Retinal pigment epithelial cell (primary cell): ENCODE measurements around the gene NSUN7.
"Not testable (repeated sequence)": the region's sequence is repeated elsewhere in the genome, so short reads cannot be mapped to it uniquely, and the experiment has no call there.

Source experiments
- DNase-seq: peaks from one replicate; pipeline ENCODE4 v3.0.0-alpha.2; 2010; ENCODE audit warnings: low read depth
- H3K4me3 ChIP-seq: 2 replicates; pipeline ENCODE4 v1.5.1; 2011; ENCODE audit warnings: mild to moderate bottlenecking, low read length, control low read depth, moderate library complexity
- TF ChIP-seq, protein P1 (sequence below): conservative IDR thresholded peaks from 2 replicates; pipeline ENCODE4 v1.5.1; 2011; ENCODE audit warnings: low read depth, low read length, control low read depth, inconsistent platforms

Gene NSUN7, protein sequence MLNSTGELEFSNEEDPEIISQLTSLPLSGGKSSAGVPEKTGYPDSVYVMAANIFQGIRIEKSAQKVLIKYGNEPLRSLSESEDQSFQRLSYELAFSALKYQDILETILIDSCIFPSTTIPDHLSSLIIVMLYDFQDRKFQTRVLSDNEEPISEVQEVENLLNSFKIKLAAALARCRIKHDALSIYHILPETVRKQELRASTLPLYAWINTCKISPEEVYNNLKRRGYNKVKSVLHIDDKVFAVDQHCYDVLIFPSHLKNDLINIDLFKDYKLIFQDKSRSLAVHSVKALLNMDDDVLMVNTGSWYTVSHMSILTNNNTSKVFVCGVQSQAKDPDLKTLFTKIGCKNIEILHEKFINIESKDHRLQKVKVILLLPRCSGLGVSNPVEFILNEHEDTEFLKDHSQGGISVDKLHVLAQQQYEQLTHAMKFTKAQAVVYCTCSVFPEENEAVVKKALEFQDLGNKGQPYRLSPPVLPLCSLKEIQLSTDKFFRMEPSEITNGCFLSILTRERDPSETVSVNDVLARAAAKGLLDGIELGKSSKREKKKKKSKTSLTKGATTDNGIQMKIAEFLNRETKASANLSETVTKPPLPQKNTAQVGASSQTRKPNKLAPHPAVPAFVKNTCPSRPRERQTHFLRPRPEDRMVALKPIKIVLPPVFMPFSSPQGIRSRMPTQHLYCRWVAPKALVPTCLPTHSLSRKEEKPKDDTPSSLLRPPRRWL

DNA sequence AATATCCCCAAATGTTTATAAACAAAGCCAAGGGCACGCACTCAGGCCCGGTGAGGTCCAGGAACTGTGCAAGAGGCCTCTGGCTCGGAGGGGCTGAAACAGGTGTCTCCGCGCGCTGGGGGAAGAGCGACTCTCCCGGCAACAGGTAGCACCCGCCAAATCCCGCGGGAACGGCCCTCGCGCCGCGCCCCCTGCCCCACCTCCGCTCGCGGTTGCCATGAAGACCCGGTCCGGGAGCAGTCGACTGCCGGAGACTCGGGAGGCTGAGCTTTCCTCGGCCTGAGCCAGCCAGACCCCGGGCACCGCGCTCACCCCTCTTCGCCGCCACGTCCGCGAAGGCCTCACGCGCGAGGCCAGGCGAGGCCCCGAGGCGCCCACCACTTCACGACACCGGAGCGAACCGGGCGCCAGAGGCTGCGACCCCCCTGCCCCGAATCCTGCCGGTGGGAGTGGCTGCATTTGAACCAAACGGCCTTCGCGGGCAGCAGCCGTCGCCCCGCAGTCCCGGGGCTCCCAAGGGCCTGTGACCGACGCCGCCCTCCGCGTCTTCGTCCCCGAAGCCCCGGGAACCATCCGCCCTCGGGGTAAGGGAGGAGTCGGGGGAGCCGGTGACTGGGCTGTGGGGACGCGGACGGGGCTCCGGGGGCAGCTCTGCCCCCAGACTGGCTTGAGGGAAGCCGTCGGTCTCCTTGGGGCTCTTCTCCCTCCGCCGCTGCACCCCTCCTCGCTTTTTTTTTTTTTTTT lies at the start of gene NSUN7:
Gene NSUN7 (plus strand): TSS at position 239 of the 744 bp plus-strand sequence. CDS start 739 bp downstream, outside the sequence.
- DNase-seq: no peak
- TF ChIP-seq, protein P1, sequence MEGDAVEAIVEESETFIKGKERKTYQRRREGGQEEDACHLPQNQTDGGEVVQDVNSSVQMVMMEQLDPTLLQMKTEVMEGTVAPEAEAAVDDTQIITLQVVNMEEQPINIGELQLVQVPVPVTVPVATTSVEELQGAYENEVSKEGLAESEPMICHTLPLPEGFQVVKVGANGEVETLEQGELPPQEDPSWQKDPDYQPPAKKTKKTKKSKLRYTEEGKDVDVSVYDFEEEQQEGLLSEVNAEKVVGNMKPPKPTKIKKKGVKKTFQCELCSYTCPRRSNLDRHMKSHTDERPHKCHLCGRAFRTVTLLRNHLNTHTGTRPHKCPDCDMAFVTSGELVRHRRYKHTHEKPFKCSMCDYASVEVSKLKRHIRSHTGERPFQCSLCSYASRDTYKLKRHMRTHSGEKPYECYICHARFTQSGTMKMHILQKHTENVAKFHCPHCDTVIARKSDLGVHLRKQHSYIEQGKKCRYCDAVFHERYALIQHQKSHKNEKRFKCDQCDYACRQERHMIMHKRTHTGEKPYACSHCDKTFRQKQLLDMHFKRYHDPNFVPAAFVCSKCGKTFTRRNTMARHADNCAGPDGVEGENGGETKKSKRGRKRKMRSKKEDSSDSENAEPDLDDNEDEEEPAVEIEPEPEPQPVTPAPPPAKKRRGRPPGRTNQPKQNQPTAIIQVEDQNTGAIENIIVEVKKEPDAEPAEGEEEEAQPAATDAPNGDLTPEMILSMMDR: no peak
- H3K4me3 ChIP-seq: peak within 1 kb of the TSS; percentile 85

DNA sequence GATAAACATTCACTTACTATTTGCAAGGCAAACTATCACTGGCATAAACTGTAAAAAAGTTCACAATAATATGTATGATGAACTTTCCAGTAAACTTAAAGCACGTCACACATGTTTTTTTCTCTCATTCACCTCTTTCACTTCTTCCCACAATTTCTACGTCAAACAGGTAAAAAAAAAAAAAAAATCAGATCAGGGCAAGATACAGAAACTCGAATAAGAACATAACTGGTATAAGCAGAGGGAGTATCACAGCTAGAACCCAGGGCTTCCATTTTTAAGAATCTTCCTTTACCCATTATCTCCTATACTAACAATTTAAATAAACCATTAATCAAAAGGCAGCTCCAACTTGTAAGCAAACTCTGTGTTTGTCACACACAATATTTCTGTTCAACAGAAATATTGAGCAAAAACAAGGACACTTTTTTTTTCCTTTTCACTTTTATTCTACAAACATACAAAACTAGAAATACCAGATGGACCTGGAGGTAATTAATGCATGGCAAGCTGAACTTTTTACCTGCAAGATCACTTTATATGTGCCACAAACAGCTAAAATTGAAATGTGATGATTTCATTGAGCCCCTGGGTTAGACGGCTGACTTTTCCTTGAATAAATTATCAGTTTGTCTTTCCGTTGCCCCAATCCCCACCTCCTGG lies 47.5 kb upstream of the NSUN7 start:
- TF ChIP-seq, protein P1: no peak
- no peak overlapping the region for H3K4me3 ChIP-seq
- no peak for DNase-seq

DNA sequence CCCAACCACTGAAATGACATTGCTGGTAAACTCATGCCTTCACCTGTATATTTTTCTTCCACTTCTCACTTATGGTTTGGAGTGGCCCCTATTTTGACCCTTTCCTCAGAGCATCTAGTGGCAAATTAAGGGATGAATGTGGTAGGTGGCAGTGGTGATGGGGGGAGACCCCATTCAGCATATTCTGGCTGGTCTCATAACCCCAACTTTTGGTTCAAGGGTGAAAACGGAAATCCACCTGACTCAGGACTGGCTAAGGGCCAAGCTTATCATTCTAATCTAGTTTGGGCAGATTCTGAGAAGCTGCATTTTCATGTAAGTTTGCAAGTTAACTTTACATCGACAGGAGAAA lies 47.0 kb upstream of the NSUN7 start:
- TF ChIP-seq, protein P1: no peak
- no peak overlapping the region for H3K4me3 ChIP-seq
- no peak for DNase-seq

DNA sequence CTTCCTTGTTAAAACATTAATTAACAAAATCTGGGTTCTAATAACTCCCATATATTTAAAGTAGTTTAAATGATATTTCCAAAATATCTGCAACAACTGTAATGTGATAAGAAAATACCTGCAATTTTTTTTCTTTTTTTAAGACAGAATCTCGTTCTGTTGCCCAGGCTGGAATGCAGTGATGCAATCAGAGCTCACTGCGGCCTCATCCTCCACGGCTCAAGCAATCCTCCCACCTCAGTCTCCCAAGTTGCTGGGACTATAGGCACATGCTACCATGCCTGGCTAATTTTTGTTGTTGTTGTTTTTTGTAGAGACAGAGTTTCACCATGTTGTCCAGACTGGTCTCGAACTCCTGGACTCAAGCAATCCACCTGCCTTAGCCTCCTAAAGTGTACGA lies 45.7 kb upstream of the NSUN7 start:
- no peak overlapping the region for H3K4me3 ChIP-seq
- TF ChIP-seq, protein P1: no peak
- DNase-seq: no peak

DNA sequence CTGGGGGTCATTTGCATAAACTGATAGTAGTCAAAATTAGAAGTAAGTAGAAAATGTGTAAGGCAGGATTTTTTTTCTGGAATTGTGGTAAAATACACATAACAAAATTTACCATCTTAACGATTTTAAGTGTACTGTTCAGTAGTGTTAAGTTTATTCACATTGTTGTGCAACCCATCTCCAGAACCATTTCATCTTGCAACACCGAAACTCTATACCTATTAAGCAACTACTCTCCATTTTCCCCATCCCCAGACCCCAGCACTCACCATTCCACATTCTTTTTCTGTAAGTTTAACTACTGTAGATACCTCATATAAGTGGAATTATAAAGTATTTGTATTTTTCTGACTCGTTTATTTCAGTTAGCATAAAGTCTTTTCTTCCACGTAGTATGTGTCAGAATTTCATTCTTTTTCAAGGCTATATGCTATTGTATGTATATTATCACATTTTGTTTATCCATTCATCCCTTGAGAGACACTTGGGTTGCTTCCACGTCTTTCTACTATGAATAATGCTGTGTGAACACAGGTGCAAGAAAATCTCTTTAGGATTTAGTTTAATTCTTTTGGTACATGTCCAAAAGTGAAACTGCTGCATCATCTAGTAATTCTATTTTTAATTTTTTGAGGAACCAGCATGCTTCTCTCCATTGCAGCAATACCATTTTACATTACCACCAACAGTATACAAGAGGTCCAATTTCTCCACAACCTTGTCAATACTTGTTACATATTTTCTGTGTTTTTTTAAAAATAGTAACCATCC lies 39.1 kb upstream of the NSUN7 start:
- H3K4me3 ChIP-seq: no peak overlapping the region
- DNase-seq: no peak
- TF ChIP-seq, protein P1: no peak

DNA sequence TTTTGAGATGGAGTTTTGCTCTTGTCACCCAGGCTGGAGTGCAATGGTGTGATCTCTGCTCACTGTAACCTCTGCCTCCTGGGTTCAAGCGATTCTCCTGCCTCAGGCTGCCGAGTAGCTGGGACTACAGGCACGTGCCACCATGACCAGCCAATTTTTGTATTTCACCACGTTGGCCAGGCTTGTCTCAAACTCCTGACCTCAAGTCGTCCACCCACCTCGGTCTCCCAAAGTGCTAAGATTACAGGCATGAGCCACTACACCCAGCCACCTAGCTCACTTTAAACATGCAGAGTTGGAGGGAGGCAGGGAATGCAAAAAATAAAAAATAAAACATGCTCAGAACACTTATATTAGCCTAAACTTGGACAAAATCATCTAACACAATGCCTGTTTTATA lies 36.8 kb upstream of the NSUN7 start:
- not testable (repeated sequence) for DNase-seq, H3K4me3 ChIP-seq

DNA sequence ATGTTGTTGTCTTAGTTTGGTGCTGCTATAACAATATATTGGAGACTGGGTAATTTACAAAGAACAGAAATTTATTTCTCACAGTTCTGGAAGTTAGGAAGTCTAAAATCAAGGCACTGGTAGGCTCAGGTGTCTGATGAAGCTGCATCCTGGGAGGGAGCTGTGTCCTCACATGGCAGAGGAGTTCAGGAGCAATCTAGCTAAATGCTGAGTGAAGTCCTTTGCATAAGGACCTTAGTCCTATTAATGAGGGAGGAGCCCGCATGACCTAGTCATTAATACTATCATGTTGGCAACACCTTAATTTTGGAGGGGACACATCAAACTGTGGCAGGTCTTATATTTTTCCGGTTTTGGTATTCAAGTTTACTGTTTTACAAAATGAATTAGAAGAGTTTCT lies 36.0 kb upstream of the NSUN7 start:
- TF ChIP-seq, protein P1: no peak
- H3K4me3 ChIP-seq: no peak overlapping the region
- no peak for DNase-seq
